Tibial nerve (tissue), 3 donors: ENCODE data around the gene FAM136A.

ENCODE experiments used
- POLR2A ChIP-seq, 2 donors: fragments of 450-650 bp; IDR thresholded peaks; one replicate each; pipeline ENCODE4 v1.6.1; 2017; ENCODE audit warnings: antibody characterized with exemption in 2 of 2, mild to moderate bottlenecking in 2 of 2, moderate library complexity in 2 of 2
- TF ChIP-seq, protein P1 (sequence below), 5 experiments: fragments of 200-600 bp in 3 of 5; fragments of 450-650 bp in 2 of 5; sonication (generic) in 3 of 5; IDR thresholded peaks; one replicate each; pipeline ENCODE4 v1.5.1; 2016 to 2019; ENCODE audit warnings: antibody characterized with exemption in 5 of 5, mild to moderate bottlenecking in 3 of 5, moderate library complexity in 2 of 5

DNA sequence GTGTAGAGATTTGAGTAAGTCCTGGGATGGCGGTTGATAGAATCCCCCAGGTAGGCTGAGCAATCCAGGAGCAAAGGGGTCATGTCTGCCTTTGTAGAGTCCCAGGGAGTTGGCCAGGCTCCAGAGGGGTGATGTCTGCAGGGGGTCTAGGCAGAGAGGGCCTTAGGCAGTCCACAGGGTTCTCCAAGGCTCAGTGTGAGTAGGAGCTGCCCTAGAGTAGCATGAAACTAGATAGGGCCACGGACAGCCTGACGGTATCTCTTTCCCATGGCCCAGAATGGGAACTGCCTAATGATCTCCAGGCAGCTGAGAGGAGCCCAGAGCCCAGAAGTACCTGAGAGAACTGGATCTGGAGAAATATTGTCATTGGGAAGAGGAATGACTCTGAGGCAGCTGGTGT lies 9.0 kb upstream of the FAM136A start:
- TF ChIP-seq, protein P1, sequence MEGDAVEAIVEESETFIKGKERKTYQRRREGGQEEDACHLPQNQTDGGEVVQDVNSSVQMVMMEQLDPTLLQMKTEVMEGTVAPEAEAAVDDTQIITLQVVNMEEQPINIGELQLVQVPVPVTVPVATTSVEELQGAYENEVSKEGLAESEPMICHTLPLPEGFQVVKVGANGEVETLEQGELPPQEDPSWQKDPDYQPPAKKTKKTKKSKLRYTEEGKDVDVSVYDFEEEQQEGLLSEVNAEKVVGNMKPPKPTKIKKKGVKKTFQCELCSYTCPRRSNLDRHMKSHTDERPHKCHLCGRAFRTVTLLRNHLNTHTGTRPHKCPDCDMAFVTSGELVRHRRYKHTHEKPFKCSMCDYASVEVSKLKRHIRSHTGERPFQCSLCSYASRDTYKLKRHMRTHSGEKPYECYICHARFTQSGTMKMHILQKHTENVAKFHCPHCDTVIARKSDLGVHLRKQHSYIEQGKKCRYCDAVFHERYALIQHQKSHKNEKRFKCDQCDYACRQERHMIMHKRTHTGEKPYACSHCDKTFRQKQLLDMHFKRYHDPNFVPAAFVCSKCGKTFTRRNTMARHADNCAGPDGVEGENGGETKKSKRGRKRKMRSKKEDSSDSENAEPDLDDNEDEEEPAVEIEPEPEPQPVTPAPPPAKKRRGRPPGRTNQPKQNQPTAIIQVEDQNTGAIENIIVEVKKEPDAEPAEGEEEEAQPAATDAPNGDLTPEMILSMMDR (IDR thresholded peaks at IDR 0.05): no peak
- no peak for TF ChIP-seq POLR2A (IDR thresholded peaks at IDR 0.05)
